Neural cell (in vitro differentiated cells): ENCODE data around the gene URI1.

ENCODE experiments used
- EZH2 ChIP-seq: fragments of 200-600, 300-800 bp; shearing (Covaris generic), sonication (generic); IDR thresholded peaks from 2 replicates; pipeline ENCODE4 v1.6.1; 2014; ENCODE audit warnings: antibody characterized with exemption, low read length, borderline replicate concordance, mild to moderate bottlenecking; ENCODE audit not compliant: insufficient read depth, poor library complexity, severe bottlenecking
- POLR2AphosphoS5 ChIP-seq: IDR thresholded peaks from 2 replicates; pipeline ENCODE4 v1.6.1; 2012
- RAD21 ChIP-seq: fragments of 450-650 bp; conservative IDR thresholded peaks from 2 replicates; pipeline ENCODE4 v1.6.1; 2014; ENCODE audit warnings: antibody characterized with exemption, mild to moderate bottlenecking, moderate library complexity
- SMC3 ChIP-seq: fragments of 450-650 bp; conservative IDR thresholded peaks from 2 replicates; pipeline ENCODE4 v1.6.1; 2014; ENCODE audit warnings: antibody characterized with exemption, mild to moderate bottlenecking, moderate library complexity; ENCODE audit not compliant: poor library complexity
- TF ChIP-seq, protein P1 (sequence below): fragments of 450-650 bp; IDR thresholded peaks from 2 replicates; pipeline ENCODE4 v1.5.1; 2014; ENCODE audit warnings: antibody characterized with exemption, mild to moderate bottlenecking, moderate library complexity; ENCODE audit not compliant: poor library complexity, severe bottlenecking
- TF ChIP-seq, protein P2 (sequence below): IDR thresholded peaks from 2 replicates; pipeline ENCODE4 v1.6.1; 2012; ENCODE audit warnings: borderline replicate concordance

DNA sequence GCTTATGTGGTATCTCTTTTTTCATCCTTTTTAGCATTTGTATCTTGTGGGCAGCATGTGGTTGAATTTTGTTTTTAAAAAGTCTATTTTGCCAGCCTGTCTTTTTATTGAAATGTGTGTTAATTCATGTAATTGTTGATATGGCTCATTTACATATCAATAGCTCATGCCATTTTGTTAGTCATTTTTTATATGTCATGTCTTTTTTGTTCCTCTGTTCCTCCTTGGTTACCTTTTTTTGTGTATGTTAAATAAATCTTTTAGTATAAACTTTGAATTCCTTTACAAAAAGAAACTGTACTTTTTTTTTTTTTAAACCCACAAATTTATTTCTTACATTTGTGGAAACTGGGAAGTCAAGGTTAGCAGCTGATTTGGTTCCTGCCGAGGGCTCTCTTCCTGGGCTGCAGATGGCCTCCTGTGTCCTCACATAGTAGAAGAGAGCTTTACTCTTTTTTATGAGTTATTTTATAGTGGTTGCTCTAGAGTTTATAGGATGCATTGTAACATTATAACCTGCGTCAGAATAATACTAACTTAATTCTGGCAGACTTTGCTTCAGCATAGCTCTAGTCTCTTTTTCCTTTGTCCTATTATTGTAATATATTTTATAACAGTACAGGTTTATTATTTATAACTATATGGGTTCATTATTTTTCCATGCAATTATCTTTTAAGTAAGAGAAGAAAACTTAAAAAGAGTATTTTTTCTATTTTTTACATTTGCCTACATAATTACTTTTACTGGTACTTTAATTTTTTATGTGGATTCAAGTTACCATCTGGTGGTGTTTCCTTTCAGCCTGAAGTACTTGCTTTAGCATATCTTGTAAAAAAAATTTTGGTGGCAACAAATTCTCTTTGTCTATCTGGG lies 86.3 kb downstream of the URI1 start:
- TF ChIP-seq EZH2 (no peak), SMC3 (no peak), POLR2AphosphoS5 (no peak), RAD21 (no peak)
- TF ChIP-seq, protein P1, sequence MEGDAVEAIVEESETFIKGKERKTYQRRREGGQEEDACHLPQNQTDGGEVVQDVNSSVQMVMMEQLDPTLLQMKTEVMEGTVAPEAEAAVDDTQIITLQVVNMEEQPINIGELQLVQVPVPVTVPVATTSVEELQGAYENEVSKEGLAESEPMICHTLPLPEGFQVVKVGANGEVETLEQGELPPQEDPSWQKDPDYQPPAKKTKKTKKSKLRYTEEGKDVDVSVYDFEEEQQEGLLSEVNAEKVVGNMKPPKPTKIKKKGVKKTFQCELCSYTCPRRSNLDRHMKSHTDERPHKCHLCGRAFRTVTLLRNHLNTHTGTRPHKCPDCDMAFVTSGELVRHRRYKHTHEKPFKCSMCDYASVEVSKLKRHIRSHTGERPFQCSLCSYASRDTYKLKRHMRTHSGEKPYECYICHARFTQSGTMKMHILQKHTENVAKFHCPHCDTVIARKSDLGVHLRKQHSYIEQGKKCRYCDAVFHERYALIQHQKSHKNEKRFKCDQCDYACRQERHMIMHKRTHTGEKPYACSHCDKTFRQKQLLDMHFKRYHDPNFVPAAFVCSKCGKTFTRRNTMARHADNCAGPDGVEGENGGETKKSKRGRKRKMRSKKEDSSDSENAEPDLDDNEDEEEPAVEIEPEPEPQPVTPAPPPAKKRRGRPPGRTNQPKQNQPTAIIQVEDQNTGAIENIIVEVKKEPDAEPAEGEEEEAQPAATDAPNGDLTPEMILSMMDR = no peak
- TF ChIP-seq, protein P2, sequence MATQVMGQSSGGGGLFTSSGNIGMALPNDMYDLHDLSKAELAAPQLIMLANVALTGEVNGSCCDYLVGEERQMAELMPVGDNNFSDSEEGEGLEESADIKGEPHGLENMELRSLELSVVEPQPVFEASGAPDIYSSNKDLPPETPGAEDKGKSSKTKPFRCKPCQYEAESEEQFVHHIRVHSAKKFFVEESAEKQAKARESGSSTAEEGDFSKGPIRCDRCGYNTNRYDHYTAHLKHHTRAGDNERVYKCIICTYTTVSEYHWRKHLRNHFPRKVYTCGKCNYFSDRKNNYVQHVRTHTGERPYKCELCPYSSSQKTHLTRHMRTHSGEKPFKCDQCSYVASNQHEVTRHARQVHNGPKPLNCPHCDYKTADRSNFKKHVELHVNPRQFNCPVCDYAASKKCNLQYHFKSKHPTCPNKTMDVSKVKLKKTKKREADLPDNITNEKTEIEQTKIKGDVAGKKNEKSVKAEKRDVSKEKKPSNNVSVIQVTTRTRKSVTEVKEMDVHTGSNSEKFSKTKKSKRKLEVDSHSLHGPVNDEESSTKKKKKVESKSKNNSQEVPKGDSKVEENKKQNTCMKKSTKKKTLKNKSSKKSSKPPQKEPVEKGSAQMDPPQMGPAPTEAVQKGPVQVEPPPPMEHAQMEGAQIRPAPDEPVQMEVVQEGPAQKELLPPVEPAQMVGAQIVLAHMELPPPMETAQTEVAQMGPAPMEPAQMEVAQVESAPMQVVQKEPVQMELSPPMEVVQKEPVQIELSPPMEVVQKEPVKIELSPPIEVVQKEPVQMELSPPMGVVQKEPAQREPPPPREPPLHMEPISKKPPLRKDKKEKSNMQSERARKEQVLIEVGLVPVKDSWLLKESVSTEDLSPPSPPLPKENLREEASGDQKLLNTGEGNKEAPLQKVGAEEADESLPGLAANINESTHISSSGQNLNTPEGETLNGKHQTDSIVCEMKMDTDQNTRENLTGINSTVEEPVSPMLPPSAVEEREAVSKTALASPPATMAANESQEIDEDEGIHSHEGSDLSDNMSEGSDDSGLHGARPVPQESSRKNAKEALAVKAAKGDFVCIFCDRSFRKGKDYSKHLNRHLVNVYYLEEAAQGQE = no peak
